Measurements from ENCODE around the gene FAM209A.
A peak's percentile ranks its signal among the peaks of the same experiment; 100 is the strongest.

FAM209A gene

DNA sequence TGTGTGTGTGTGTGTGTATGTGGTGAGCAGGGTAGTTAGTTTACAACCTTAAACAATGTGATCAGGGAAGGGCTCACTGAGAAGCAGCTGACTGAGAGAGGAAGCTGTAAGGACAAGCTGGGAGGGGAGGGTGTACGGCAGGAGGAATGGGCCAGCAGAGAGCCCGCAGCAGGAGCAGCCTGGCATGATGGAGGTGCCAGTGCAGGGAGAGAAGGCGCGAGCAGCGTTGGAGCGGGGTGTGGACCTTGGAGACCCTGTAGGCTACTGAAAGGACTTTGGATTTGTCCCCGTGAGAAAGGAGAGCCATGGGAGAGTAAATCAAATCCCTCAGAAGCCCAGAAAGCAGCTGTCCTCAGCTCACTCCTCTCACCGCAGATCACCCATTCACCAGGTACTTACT is 27.0 kb downstream of the FAM209A start:
- H3K9ac ChIP-seq (ENCODE audit: low read length): no peak overlapping the region
- H3K4ac ChIP-seq (ENCODE audit: low read depth, low read length): peak overlapping the region; percentile 40
- DNase-seq: peak in 1 of 2 donors; percentile 2
- peaks cover 6% of the 10 kb centered on the region for H3K9me3 ChIP-seq (ENCODE audit: insufficient read depth, low read depth, low read length)
- H2BK120ac ChIP-seq (ENCODE audit: insufficient read depth, low read length, poor library complexity): peak overlapping the region; percentile 78
- peaks cover 2% of the 10 kb centered on the region for H3K79me2 ChIP-seq (ENCODE audit: control insufficient read depth, insufficient read depth, low read length, poor library complexity)
- H2BK12ac ChIP-seq (ENCODE audit: low read length): peak overlapping the region; percentile 58
- no CpG with 5 or more reads among the region's 8 CpGs for WGBS (ENCODE audit: extremely low coverage, insufficient coverage, insufficient read length)
- H3K4me1 ChIP-seq (ENCODE audit: control insufficient read depth in 1 of 2, insufficient read depth in 2 of 2, low read length in 2 of 2): peaks cover 12% of the 10 kb centered on the region in 2 experiments
- H2BK5ac ChIP-seq (ENCODE audit: low read depth, low read length, poor library complexity): peak overlapping the region; percentile 1
- H3K27me3 ChIP-seq (ENCODE audit: insufficient read depth, low read length): no peaks in the 10 kb centered on the region
- peak overlapping the region; percentile 50 for H3K14ac ChIP-seq (ENCODE audit: low read length)
- peak overlapping the region; percentile 56 for H4K91ac ChIP-seq (ENCODE audit: low read depth, low read length)
- H3K36me3 ChIP-seq (ENCODE audit: control insufficient read depth in 1 of 2, insufficient read depth in 2 of 2, low read length in 2 of 2): no peaks in the 10 kb centered on the region
- peak overlapping the region; percentile 75 for H2AK5ac ChIP-seq (ENCODE audit: low read length)
- no peak overlapping the region for H3K23ac ChIP-seq (ENCODE audit: low read length)
- H2AFZ ChIP-seq (ENCODE audit: insufficient read depth, low read length, poor library complexity): no peak overlapping the region
- H4K12ac ChIP-seq (ENCODE audit: low read depth, low read length): no peak overlapping the region
- no peak overlapping the region for H3K4me3 ChIP-seq (ENCODE audit: low read depth, low read length)
- H3K18ac ChIP-seq (ENCODE audit: low read length): peak overlapping the region; percentile 90
- no peak overlapping the region for H3K4me2 ChIP-seq (ENCODE audit: low read length)
- H3K27ac ChIP-seq (ENCODE audit: low read depth, low read length): no peak overlapping the region
- peaks cover 20% of the 10 kb centered on the region for H3K79me1 ChIP-seq (ENCODE audit: low read length)
- H4K8ac ChIP-seq (ENCODE audit: low read depth, low read length): peak overlapping the region; percentile 55

GRCh38 chr20:56552911-56553629 is 28.5 kb downstream of the FAM209A start:
- Histone ChIP-seq H4K8ac (ENCODE audit: low read depth, low read length) (peak overlapping the region; percentile 37), H4K12ac (ENCODE audit: low read depth, low read length) (no peak overlapping the region), H3K23ac (ENCODE audit: low read length) (no peak overlapping the region), H2BK5ac (ENCODE audit: low read depth, low read length, poor library complexity) (no peak overlapping the region), H3K9ac (ENCODE audit: low read length) (no peak overlapping the region), H3K79me2 (ENCODE audit: control insufficient read depth, insufficient read depth, low read length, poor library complexity) (peaks cover 2% of the 10 kb centered on the region), H3K36me3 (ENCODE audit: control insufficient read depth in 1 of 2, insufficient read depth in 2 of 2, low read length in 2 of 2) (no peaks in the 10 kb centered on the region), H2AFZ (ENCODE audit: insufficient read depth, low read length, poor library complexity) (no peak overlapping the region), H3K9me3 (ENCODE audit: insufficient read depth, low read depth, low read length) (peaks cover 2% of the 10 kb centered on the region), H3K27me3 (ENCODE audit: insufficient read depth, low read length) (no peaks in the 10 kb centered on the region), H3K4me1 (ENCODE audit: control insufficient read depth in 1 of 2, insufficient read depth in 2 of 2, low read length in 2 of 2) (peaks cover 12% of the 10 kb centered on the region in 2 experiments), H3K4me3 (ENCODE audit: low read depth, low read length) (no peak overlapping the region), H3K14ac (ENCODE audit: low read length) (no peak overlapping the region), H3K4me2 (ENCODE audit: low read length) (no peak overlapping the region), H2BK12ac (ENCODE audit: low read length) (peak overlapping the region; percentile 51), H3K18ac (ENCODE audit: low read length) (peak overlapping the region; percentile 33), H2AK5ac (ENCODE audit: low read length) (peak overlapping the region; percentile 18), H3K27ac (ENCODE audit: low read depth, low read length) (no peak overlapping the region), H4K91ac (ENCODE audit: low read depth, low read length) (peak overlapping the region; percentile 52), H3K79me1 (ENCODE audit: low read length) (peaks cover 20% of the 10 kb centered on the region), H3K4ac (ENCODE audit: low read depth, low read length) (no peak overlapping the region), H2BK120ac (ENCODE audit: insufficient read depth, low read length, poor library complexity) (peak overlapping the region; percentile 27)
- DNase-seq: no peak
- WGBS (ENCODE audit: extremely low coverage, insufficient coverage, insufficient read length): no CpG with 5 or more reads among the region's 8 CpGs

- Histone ChIP-seq H2AK5ac (ENCODE audit: low read length) (no peak overlapping the region), H3K27me3 (ENCODE audit: insufficient read depth, low read length) (no peaks in the 10 kb centered on the region), H3K9ac (ENCODE audit: low read length) (no peak overlapping the region), H3K23ac (ENCODE audit: low read length) (no peak overlapping the region), H3K79me2 (ENCODE audit: control insufficient read depth, insufficient read depth, low read length, poor library complexity) (peaks cover 2% of the 10 kb centered on the region), H2AFZ (ENCODE audit: insufficient read depth, low read length, poor library complexity) (no peak overlapping the region), H3K18ac (ENCODE audit: low read length) (no peak overlapping the region), H4K12ac (ENCODE audit: low read depth, low read length) (no peak overlapping the region), H2BK5ac (ENCODE audit: low read depth, low read length, poor library complexity) (no peak overlapping the region), H3K4ac (ENCODE audit: low read depth, low read length) (no peak overlapping the region), H3K14ac (ENCODE audit: low read length) (no peak overlapping the region), H3K9me3 (ENCODE audit: insufficient read depth, low read depth, low read length) (no peaks in the 10 kb centered on the region), H3K79me1 (ENCODE audit: low read length) (peaks cover 20% of the 10 kb centered on the region), H3K4me1 (ENCODE audit: control insufficient read depth in 1 of 2, insufficient read depth in 2 of 2, low read length in 2 of 2) (peaks cover 12% of the 10 kb centered on the region in 2 experiments), H3K4me3 (ENCODE audit: low read depth, low read length) (no peak overlapping the region), H3K36me3 (ENCODE audit: control insufficient read depth in 1 of 2, insufficient read depth in 2 of 2, low read length in 2 of 2) (no peaks in the 10 kb centered on the region), H2BK120ac (ENCODE audit: insufficient read depth, low read length, poor library complexity) (peak overlapping the region; percentile 18), H4K91ac (ENCODE audit: low read depth, low read length) (no peak overlapping the region), H2BK12ac (ENCODE audit: low read length) (no peak overlapping the region), H4K8ac (ENCODE audit: low read depth, low read length) (no peak overlapping the region), H3K4me2 (ENCODE audit: low read length) (peak overlapping the region; percentile 11), H3K27ac (ENCODE audit: low read depth, low read length) (peak overlapping the region; percentile 66)
- WGBS (ENCODE audit: extremely low coverage, insufficient coverage, insufficient read length): no CpG with 5 or more reads among the region's 4 CpGs
- DNase-seq: peak; percentile 24 to 63
Observed at GRCh38 chr20:56554869-56555268, 30.3 kb downstream of the FAM209A start.

- H3K4ac ChIP-seq (ENCODE audit: low read depth, low read length): no peak overlapping the region
- H3K79me2 ChIP-seq (ENCODE audit: control insufficient read depth, insufficient read depth, low read length, poor library complexity): no peaks in the 10 kb centered on the region
- no peak overlapping the region for H3K23ac ChIP-seq (ENCODE audit: low read length)
- no peak overlapping the region for H4K91ac ChIP-seq (ENCODE audit: low read depth, low read length)
- H3K14ac ChIP-seq (ENCODE audit: low read length): no peak overlapping the region
- H3K4me3 ChIP-seq (ENCODE audit: low read depth, low read length): no peak overlapping the region
- H2BK12ac ChIP-seq (ENCODE audit: low read length): no peak overlapping the region
- H3K4me2 ChIP-seq (ENCODE audit: low read length): no peak overlapping the region
- no peaks in the 10 kb centered on the region for H3K36me3 ChIP-seq (ENCODE audit: control insufficient read depth in 1 of 2, insufficient read depth in 2 of 2, low read length in 2 of 2)
- H3K79me1 ChIP-seq (ENCODE audit: low read length): peaks cover 7% of the 10 kb centered on the region
- WGBS (ENCODE audit: extremely low coverage, insufficient coverage, insufficient read length): no CpG with 5 or more reads among the region's 6 CpGs
- no peak overlapping the region for H3K18ac ChIP-seq (ENCODE audit: low read length)
- peaks cover 2% of the 10 kb centered on the region in 2 experiments for H3K4me1 ChIP-seq (ENCODE audit: control insufficient read depth in 1 of 2, insufficient read depth in 2 of 2, low read length in 2 of 2)
- H2BK5ac ChIP-seq (ENCODE audit: low read depth, low read length, poor library complexity): no peak overlapping the region
- no peaks in the 10 kb centered on the region for H3K9me3 ChIP-seq (ENCODE audit: insufficient read depth, low read depth, low read length)
- no peak overlapping the region for H3K9ac ChIP-seq (ENCODE audit: low read length)
- no peak overlapping the region for H2AK5ac ChIP-seq (ENCODE audit: low read length)
- H3K27ac ChIP-seq (ENCODE audit: low read depth, low read length): no peak overlapping the region
- DNase-seq: no peak
- no peak overlapping the region for H4K8ac ChIP-seq (ENCODE audit: low read depth, low read length)
- H3K27me3 ChIP-seq (ENCODE audit: insufficient read depth, low read length): no peaks in the 10 kb centered on the region
- H2AFZ ChIP-seq (ENCODE audit: insufficient read depth, low read length, poor library complexity): no peak overlapping the region
- no peak overlapping the region for H4K12ac ChIP-seq (ENCODE audit: low read depth, low read length)
- H2BK120ac ChIP-seq (ENCODE audit: insufficient read depth, low read length, poor library complexity): no peak overlapping the region
Observed at GRCh38 chr20:56558968-56559367, 34.4 kb downstream of the FAM209A start.

Measured in trophoblast cell (in vitro differentiated cells and primary cell).